ENCODE data around the gene HHIPL2.

HHIPL2 gene

DNA sequence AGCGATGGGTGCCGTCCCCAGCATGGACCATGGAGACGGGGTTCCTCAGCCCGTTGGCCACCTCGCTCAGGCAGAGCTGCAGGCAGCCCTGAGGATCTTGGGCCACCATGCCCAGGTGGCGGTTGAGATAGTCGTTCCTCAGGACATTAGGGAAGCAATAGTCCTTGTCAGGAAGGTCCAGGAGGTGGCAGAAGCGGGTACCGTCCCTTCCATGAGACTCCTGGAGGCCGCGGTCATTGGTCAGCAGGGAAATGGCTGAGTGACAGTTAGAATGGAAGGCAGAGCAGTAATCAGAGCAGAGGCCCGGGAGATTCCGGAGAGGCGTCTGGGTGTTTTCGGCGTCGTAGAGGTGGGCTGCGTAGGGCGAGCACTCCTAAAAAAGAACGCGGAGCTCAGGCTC is 4.1 kb downstream of the HHIPL2 start:
- TF ChIP-seq, protein P1, sequence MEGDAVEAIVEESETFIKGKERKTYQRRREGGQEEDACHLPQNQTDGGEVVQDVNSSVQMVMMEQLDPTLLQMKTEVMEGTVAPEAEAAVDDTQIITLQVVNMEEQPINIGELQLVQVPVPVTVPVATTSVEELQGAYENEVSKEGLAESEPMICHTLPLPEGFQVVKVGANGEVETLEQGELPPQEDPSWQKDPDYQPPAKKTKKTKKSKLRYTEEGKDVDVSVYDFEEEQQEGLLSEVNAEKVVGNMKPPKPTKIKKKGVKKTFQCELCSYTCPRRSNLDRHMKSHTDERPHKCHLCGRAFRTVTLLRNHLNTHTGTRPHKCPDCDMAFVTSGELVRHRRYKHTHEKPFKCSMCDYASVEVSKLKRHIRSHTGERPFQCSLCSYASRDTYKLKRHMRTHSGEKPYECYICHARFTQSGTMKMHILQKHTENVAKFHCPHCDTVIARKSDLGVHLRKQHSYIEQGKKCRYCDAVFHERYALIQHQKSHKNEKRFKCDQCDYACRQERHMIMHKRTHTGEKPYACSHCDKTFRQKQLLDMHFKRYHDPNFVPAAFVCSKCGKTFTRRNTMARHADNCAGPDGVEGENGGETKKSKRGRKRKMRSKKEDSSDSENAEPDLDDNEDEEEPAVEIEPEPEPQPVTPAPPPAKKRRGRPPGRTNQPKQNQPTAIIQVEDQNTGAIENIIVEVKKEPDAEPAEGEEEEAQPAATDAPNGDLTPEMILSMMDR (conservative IDR thresholded peaks at IDR 0.05; ENCODE audit: low read depth, low read length), result no peak
- H3K4me3 ChIP-seq (ENCODE audit: low read length), result no peak overlapping the region
- DNase-seq (ENCODE audit: low read depth), result no peak

DNA sequence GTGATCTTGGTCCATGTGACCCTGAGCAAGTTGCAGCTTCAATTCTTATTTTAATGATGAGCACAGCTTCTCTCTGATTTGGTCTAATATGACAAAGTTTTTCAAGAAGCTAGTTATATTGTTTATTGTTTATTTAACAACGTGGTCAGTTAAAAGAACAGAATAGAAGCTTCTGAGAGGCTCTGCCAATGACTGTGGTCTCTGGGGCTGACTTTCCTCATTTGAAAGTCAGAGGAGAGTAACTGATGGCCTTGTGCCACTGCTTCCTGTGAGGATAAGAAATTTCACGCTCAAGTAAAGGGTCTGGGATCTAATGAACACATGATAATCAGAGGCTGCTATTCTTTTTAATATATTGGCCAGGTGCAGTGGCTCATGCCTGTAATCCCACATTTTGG is 7.3 kb downstream of the HHIPL2 start:
- TF ChIP-seq, protein P1 (conservative IDR thresholded peaks at IDR 0.05; ENCODE audit: low read depth, low read length), result no peak
- no peak for DNase-seq (ENCODE audit: low read depth)
- H3K4me3 ChIP-seq (ENCODE audit: low read length), result no peak overlapping the region

DNA sequence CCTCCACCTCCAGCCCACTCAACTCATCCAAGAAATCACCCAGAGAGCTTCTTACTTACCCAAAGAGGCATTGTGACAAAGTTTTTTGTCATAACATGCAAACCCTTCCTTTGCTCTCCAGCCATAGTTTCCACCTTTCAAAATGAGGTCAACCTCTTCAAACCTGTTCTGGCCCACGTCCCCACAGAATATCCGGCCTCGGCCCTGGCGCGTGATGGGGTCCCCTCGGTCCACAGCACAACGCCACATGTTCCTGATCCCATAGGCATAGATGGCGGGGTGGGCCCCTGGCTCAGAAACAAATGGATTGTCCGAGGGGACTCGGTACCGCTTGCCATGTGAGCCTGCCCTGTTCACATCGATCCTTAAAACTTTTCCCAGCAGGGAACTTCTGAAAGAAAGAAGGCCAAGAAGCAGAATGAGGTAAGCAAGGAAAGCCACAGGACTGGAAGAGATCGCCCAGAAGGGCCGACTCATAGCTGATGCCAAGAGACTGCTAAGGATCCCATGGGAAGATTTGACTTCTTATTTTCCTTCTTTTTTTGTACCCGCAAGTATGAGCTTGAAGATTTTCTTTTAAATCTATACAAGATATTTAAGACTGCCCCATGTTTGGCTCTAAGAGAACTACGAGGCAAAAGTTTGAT is 7.8 kb downstream of the HHIPL2 start:
- no peak for DNase-seq (ENCODE audit: low read depth)
- TF ChIP-seq, protein P1 (conservative IDR thresholded peaks at IDR 0.05; ENCODE audit: low read depth, low read length), result no peak
- H3K4me3 ChIP-seq (ENCODE audit: low read length), result no peak overlapping the region

DNA sequence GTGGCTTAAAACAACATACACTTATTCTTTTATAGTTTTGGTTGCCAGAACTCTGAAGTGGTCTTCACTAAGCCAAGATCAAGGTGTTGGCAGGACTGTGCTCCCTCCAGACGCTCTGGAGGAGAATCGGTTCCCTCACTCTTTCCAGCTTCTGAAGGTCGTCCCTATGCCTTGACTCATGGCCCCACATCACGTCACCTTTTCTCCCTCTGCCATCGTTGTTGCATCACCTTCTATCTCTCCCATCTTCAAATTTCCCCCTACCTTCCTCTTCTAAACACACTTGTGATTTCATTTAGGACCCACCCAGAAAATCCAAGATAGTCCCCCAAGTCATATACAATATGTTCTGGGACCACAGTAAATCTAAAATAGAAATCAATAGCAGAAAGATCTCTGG is 12.4 kb downstream of the HHIPL2 start:
- no peak for DNase-seq (ENCODE audit: low read depth)
- H3K4me3 ChIP-seq (ENCODE audit: low read length), result no peak overlapping the region
- TF ChIP-seq, protein P1 (conservative IDR thresholded peaks at IDR 0.05; ENCODE audit: low read depth, low read length), result no peak

DNA sequence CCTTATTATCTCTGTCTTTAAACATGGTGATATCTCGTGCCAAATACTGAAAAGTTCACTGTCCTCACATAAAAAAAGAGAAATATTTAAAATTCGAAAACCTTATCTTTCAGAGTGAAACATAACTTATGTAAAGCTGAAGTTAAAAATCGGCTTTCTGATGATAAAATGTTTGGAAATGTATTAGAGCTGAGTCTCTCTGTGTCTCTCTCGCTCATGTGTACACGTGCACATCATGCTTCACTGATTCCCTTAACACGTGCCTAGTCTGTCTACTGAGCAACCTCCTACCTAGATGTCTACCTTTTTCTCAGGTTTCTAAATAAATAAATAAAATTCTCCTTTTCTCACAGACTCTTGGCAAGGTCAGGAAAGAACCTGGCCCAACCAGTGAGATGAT is 17.1 kb downstream of the HHIPL2 start:
- H3K4me3 ChIP-seq (ENCODE audit: low read length), result no peak overlapping the region
- no peak for DNase-seq (ENCODE audit: low read depth)
- TF ChIP-seq, protein P1 (conservative IDR thresholded peaks at IDR 0.05; ENCODE audit: low read depth, low read length), result no peak

DNA sequence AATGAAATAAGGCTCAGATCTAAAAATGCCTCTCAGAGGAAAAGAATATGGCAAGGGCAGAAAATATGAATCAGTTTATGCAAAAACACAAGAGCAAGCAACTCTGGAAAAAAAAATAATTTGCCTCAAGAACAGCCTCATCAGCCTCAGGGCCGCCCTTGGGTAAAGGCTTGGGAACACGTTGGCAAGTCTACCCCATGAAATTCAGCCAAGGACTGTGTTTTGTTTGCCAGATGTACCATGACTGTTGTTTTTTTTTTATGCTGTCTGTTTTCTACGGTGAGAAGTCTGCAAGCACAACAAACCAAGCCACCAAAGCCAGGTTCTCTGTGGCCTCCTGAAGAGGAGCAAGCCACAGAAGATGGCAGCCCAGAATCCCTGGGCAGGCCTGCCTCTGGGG is 18.0 kb downstream of the HHIPL2 start:
- no peak overlapping the region for H3K4me3 ChIP-seq (ENCODE audit: low read length)
- DNase-seq (ENCODE audit: low read depth), result no peak
- TF ChIP-seq, protein P1 (conservative IDR thresholded peaks at IDR 0.05; ENCODE audit: low read depth, low read length), result no peak

DNA sequence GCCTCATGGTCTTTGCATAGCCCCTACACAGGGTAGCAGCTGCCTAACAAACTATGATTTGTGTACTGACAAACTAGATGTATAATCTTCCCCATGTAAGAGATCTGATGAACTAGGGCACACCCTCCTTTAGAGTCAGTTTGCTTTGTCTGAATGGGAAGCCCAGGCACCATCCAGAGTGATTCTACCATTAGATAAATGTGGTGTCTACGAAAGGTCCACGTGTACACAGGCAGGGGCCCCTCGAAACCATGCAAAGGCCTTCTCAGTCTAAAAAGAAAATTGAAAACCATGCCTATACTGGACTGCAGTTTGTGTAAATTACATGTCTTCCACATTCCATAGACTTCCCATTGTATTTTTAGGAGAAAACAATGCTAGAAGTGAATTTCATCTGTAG is 18.7 kb downstream of the HHIPL2 start:
- DNase-seq (ENCODE audit: low read depth), result no peak
- TF ChIP-seq, protein P1 (conservative IDR thresholded peaks at IDR 0.05; ENCODE audit: low read depth, low read length), result no peak
- no peak overlapping the region for H3K4me3 ChIP-seq (ENCODE audit: low read length)

Measured in retinal pigment epithelial cell (primary cell).